ENCODE results near the gene ARHGAP21.

DNA sequence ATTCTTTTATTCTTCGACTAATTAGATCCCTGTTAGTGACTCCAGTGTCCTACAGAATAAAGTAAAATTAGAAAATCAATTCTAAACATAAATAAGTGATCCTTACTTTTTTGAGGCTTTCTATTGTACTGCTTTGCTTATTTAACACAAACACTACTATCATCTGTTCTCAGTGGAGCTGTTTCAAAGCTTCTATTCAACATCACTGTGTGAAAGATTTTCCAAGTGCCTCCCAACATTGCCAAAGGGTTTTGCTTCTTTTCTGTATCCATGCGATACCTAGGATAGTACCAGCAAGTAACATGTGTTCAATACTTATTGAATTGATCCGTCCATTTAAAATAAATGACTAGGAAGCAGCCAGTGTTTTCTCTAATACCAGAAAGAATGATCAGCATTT, 125.7 kb downstream of the ARHGAP21 start:
- no peak for TF ChIP-seq POLR2A (IDR thresholded peaks at IDR 0.05)
- TF ChIP-seq, protein P1, sequence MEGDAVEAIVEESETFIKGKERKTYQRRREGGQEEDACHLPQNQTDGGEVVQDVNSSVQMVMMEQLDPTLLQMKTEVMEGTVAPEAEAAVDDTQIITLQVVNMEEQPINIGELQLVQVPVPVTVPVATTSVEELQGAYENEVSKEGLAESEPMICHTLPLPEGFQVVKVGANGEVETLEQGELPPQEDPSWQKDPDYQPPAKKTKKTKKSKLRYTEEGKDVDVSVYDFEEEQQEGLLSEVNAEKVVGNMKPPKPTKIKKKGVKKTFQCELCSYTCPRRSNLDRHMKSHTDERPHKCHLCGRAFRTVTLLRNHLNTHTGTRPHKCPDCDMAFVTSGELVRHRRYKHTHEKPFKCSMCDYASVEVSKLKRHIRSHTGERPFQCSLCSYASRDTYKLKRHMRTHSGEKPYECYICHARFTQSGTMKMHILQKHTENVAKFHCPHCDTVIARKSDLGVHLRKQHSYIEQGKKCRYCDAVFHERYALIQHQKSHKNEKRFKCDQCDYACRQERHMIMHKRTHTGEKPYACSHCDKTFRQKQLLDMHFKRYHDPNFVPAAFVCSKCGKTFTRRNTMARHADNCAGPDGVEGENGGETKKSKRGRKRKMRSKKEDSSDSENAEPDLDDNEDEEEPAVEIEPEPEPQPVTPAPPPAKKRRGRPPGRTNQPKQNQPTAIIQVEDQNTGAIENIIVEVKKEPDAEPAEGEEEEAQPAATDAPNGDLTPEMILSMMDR (IDR thresholded peaks at IDR 0.05): no peak

Measured in testis (tissue), 2 donors.